GM23338 (cell line): ENCODE results near the gene SNRNP48. TPM values are rescaled to one million over a fixed set of nuclear protein-coding genes. Genes with fewer than 3 reads are reported as not detected.

ENCODE experiments used
- ATAC-seq: fragments of 200-7000 bp; cut with Tn5 transposase; 3 replicates; pipeline ENCODE4 v1.9.1; 2020
- DNase-seq: peaks from one replicate; pipeline ENCODE4 v3.0.0-alpha.2; 2015; ENCODE audit warnings: low spot score
- H2AFZ ChIP-seq: fragments of 200-600 bp; sonication (generic); 2 replicates; pipeline ENCODE4 v1.8.0; 2016; ENCODE audit warnings: antibody characterized with exemption, mild to moderate bottlenecking, moderate library complexity
- H3F3A ChIP-seq: fragments of 200-600 bp; sonication (generic); replicated peaks from 2 replicates; pipeline ENCODE4 v1.8.0; 2017; ENCODE audit warnings: antibody characterized with exemption, mixed run types, low read depth
- H3K27ac ChIP-seq: fragments of 200-600 bp; sonication (generic); 2 replicates; pipeline ENCODE4 v1.6.1; 2016; ENCODE audit warnings: low read depth
- H3K27me3 ChIP-seq: fragments of 200-600 bp; sonication (generic); 2 replicates; pipeline ENCODE4 v1.8.0; 2016; ENCODE audit warnings: mild to moderate bottlenecking, mixed run types, moderate library complexity; ENCODE audit not compliant: insufficient read depth
- H3K36me3 ChIP-seq: fragments of 200-600 bp; sonication (generic); 2 replicates; pipeline ENCODE4 v1.8.0; 2016; ENCODE audit warnings: mild to moderate bottlenecking; ENCODE audit not compliant: insufficient read depth
- H3K4me1 ChIP-seq: fragments of 200-600 bp; sonication (generic); 2 replicates; pipeline ENCODE4 v1.8.0; 2016; ENCODE audit warnings: mild to moderate bottlenecking, moderate library complexity; ENCODE audit not compliant: insufficient read depth
- H3K4me2 ChIP-seq: fragments of 200-600 bp; sonication (generic); 2 replicates; pipeline ENCODE4 v1.7.1; 2017; ENCODE audit warnings: mixed run types
- H3K4me3 ChIP-seq: fragments of 200-600 bp; sonication (generic); 2 replicates; pipeline ENCODE4 v1.6.1; 2016; ENCODE audit warnings: mixed run types
- H3K79me2 ChIP-seq: fragments of 200-600 bp; sonication (generic); replicated peaks from 2 replicates; pipeline ENCODE4 v1.8.0; 2017; ENCODE audit warnings: mild to moderate bottlenecking; ENCODE audit not compliant: insufficient read depth
- H3K9me2 ChIP-seq: fragments of 200-600 bp; sonication (generic); 2 replicates; pipeline ENCODE4 v1.8.0; 2017; ENCODE audit not compliant: insufficient read depth
- H4K20me1 ChIP-seq: fragments of 200-600 bp; sonication (generic); replicated peaks from 2 replicates; pipeline ENCODE4 v1.8.0; 2017; ENCODE audit warnings: mild to moderate bottlenecking; ENCODE audit not compliant: insufficient read depth
- H3K27ac Mint-ChIP-seq: 2 replicates; pipeline ENCODE4 v1.8.0; 2020; ENCODE audit warnings: inconsistent platforms, mild to moderate bottlenecking, moderate library complexity, mixed read lengths
- H3K27me3 Mint-ChIP-seq: 3 replicates; pipeline ENCODE4 v1.8.0; 2022; ENCODE audit warnings: low read depth, mild to moderate bottlenecking, moderate library complexity, mixed read lengths, inconsistent platforms; ENCODE audit not compliant: insufficient read depth, poor library complexity
- H3K36me3 Mint-ChIP-seq: 3 replicates; pipeline ENCODE4 v1.8.0; 2021; ENCODE audit warnings: low read depth, mild to moderate bottlenecking, inconsistent platforms, moderate library complexity, mixed read lengths
- H3K4me1 Mint-ChIP-seq: 3 replicates; pipeline ENCODE4 v1.8.0; 2020; ENCODE audit warnings: mild to moderate bottlenecking, inconsistent platforms, mixed read lengths
- H3K4me3 Mint-ChIP-seq: 3 replicates; pipeline ENCODE4 v1.8.0; 2021; ENCODE audit warnings: moderate library complexity, mild to moderate bottlenecking, inconsistent platforms, mixed read lengths
- H3K9me3 Mint-ChIP-seq: 3 replicates; pipeline ENCODE4 v1.8.0; 2020; ENCODE audit warnings: moderate library complexity, mild to moderate bottlenecking, inconsistent platforms, mixed read lengths
- CREB1 ChIP-seq: fragments of 250-450 bp; sonication (Bioruptor Pico); IDR thresholded peaks from 2 replicates; pipeline ENCODE4 v1.5.0; 2020; ENCODE audit warnings: low read depth, mild to moderate bottlenecking, moderate library complexity
- EZH2 ChIP-seq: fragments of 200-600 bp; sonication (generic); IDR thresholded peaks from one replicate; pipeline ENCODE4 v1.8.0; 2017; ENCODE audit warnings: antibody characterized with exemption, mild to moderate bottlenecking, low read depth; ENCODE audit not compliant: unreplicated experiment
- EZH2phosphoT487 ChIP-seq: fragments of 200-600 bp; sonication (generic); IDR thresholded peaks from one replicate; pipeline ENCODE4 v1.8.1; 2018; ENCODE audit warnings: antibody characterized with exemption; ENCODE audit not compliant: unreplicated experiment
- JUNB ChIP-seq: IDR thresholded peaks from one replicate; pipeline ENCODE4 v1.6.1; 2016; ENCODE audit warnings: antibody characterized with exemption; ENCODE audit not compliant: unreplicated experiment
- NANOG ChIP-seq: IDR thresholded peaks from 2 replicates; pipeline ENCODE4 v1.6.1; 2016; ENCODE audit warnings: antibody characterized with exemption, borderline replicate concordance
- POLR2AphosphoS5 ChIP-seq: IDR thresholded peaks from 2 replicates; pipeline ENCODE4 v1.6.1; 2016; ENCODE audit warnings: antibody characterized with exemption, low read depth
- REST ChIP-seq: IDR thresholded peaks from one replicate; pipeline ENCODE4 v1.6.1; 2018; ENCODE audit warnings: antibody characterized with exemption; ENCODE audit not compliant: unreplicated experiment
- STAT1 ChIP-seq: IDR thresholded peaks from one replicate; pipeline ENCODE4 v1.6.1; 2016; ENCODE audit warnings: antibody characterized with exemption; ENCODE audit not compliant: unreplicated experiment
- ZNF114 ChIP-seq: fragments of 250-450 bp; sonication (Bioruptor Pico); IDR thresholded peaks from 2 replicates; pipeline ENCODE4 v1.5.0; 2020; ENCODE audit warnings: mild to moderate bottlenecking, moderate library complexity
- ZNF331 ChIP-seq: fragments of 250-450 bp; sonication (Bioruptor Pico); IDR thresholded peaks from 2 replicates; pipeline ENCODE4 v1.5.0; 2020; ENCODE audit warnings: low read depth, mild to moderate bottlenecking, moderate library complexity
- ZNF462 ChIP-seq: fragments of 250-450 bp; sonication (Bioruptor Pico); IDR thresholded peaks from 2 replicates; pipeline ENCODE4 v1.5.0; 2020; ENCODE audit warnings: mild to moderate bottlenecking, moderate library complexity
- polyA plus RNA-seq: library from polyadenylated mRNA; unstranded; fragments of >200 nt; fragmentation: Nextera tagmentation; extraction: Ambion mirVana; gene quantifications from 2 replicates; pipeline ENCODE4 v1.2.1, GENCODE V29; 2016
- total RNA-seq: library from RNA; depleted of rRNA; stranded (reverse); fragments of >200 nt; shearing (Covaris generic); gene quantifications from 2 replicates; pipeline ENCODE4 v1.2.3, GENCODE V29; 2014
- TF ChIP-seq, protein P1 (sequence below): IDR thresholded peaks from 2 replicates; pipeline ENCODE4 v1.6.1; 2016; ENCODE audit warnings: antibody characterized with exemption
- TF ChIP-seq, protein P2 (sequence below), 2 experiments: fragments of 200-600 bp in 1 of 2; sonication (generic) in 1 of 2; conservative IDR thresholded peaks; 2 replicates each; pipeline versions ENCODE4 v1.5.1 to v1.6.1; 2016 to 2017; ENCODE audit warnings: antibody characterized with exemption in 2 of 2, low read depth in 2 of 2, mild to moderate bottlenecking in 2 of 2, moderate library complexity in 1 of 2

Gene SNRNP48
- total and polyA plus RNA-seq, 2 experiments from 2014 or later = 17.2 to 23.9 TPM

DNA sequence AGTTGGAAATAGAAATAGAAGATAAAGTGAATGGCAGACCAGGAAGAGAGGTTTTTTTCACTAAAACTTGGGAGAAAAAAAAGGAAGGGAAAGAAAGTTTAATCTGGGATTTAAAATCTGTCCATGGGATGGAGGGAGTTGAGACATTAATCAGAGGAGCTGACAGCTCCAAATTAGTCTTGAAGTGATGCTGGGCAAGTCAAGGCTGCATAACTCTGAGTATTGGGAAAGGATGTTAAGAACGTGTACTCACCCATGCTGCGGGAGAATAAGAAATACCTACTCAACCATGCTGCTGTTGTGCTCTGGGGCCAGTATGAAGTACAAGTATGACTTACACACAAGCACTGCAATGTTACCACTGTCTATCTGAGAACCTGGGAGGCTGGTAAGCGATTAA, 47.5 kb downstream of the SNRNP48 start (continued):
- no peak for TF ChIP-seq ZNF114 (CRISPR knock-in tag)

DNA sequence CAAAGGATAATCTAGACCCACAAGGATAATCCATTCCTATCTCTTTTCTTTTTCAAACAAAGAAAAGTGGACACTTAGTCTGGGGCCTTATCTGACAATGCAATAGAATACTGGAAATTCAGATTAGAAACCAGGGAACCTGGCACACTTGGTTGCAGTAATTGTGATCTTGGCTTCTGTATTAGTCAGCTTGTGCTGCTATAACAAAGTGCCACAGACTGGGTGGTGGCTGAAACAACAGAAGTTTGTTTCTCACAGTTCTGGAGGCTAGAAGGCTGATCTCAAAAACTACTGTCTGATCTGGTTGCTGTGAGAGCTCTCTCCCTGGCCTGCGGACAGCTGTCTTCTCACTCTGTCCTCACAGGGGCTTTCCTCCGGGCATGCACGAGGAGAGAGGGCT, 49.4 kb downstream of the SNRNP48 start:
- H3K27ac Mint-ChIP-seq = no peak overlapping the region
- TF ChIP-seq STAT1 (no peak), ZNF331 (no peak), ZNF114 (CRISPR knock-in tag) (no peak), ZNF462 (CRISPR knock-in tag) (no peak), JUNB (no peak), EZH2 (no peak), REST (no peak), POLR2AphosphoS5 (no peak), EZH2phosphoT487 (no peak), NANOG (no peak), CREB1 (CRISPR knock-in tag) (no peak)
- TF ChIP-seq, protein P1, sequence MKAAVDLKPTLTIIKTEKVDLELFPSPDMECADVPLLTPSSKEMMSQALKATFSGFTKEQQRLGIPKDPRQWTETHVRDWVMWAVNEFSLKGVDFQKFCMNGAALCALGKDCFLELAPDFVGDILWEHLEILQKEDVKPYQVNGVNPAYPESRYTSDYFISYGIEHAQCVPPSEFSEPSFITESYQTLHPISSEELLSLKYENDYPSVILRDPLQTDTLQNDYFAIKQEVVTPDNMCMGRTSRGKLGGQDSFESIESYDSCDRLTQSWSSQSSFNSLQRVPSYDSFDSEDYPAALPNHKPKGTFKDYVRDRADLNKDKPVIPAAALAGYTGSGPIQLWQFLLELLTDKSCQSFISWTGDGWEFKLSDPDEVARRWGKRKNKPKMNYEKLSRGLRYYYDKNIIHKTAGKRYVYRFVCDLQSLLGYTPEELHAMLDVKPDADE = no peak
- TF ChIP-seq, protein P2, sequence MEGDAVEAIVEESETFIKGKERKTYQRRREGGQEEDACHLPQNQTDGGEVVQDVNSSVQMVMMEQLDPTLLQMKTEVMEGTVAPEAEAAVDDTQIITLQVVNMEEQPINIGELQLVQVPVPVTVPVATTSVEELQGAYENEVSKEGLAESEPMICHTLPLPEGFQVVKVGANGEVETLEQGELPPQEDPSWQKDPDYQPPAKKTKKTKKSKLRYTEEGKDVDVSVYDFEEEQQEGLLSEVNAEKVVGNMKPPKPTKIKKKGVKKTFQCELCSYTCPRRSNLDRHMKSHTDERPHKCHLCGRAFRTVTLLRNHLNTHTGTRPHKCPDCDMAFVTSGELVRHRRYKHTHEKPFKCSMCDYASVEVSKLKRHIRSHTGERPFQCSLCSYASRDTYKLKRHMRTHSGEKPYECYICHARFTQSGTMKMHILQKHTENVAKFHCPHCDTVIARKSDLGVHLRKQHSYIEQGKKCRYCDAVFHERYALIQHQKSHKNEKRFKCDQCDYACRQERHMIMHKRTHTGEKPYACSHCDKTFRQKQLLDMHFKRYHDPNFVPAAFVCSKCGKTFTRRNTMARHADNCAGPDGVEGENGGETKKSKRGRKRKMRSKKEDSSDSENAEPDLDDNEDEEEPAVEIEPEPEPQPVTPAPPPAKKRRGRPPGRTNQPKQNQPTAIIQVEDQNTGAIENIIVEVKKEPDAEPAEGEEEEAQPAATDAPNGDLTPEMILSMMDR (conservative IDR thresholded peaks at IDR 0.05; ENCODE audit: low read depth in 2 of 2) = no peak
- peaks cover 2% of the 10 kb centered on the region for H3K27me3 Mint-ChIP-seq
- H3K9me3 Mint-ChIP-seq = no peaks in the 10 kb centered on the region
- Histone ChIP-seq H3K9me2 (no peaks in the 10 kb centered on the region), H3K27ac (no peak overlapping the region), H3K4me1 (no peaks in the 10 kb centered on the region), H3K79me2 (no peaks in the 10 kb centered on the region), H2AFZ (no peak overlapping the region), H3K4me2 (no peak overlapping the region), H3K4me3 (no peak overlapping the region), H4K20me1 (no peaks in the 10 kb centered on the region), H3K36me3 (no peaks in the 10 kb centered on the region), H3K27me3 (no peaks in the 10 kb centered on the region), H3F3A (no peaks in the 10 kb centered on the region)
- no peaks in the 10 kb centered on the region for H3K4me1 Mint-ChIP-seq
- H3K36me3 Mint-ChIP-seq = no peaks in the 10 kb centered on the region
- no peak overlapping the region for H3K4me3 Mint-ChIP-seq
- ATAC-seq (no peak), DNase-seq (no peak)
